Smooth muscle cell (in vitro differentiated cells): ENCODE measurements around the gene DNHD1. TPM values are rescaled to one million over a fixed set of nuclear protein-coding genes. Genes with fewer than 3 reads are reported as not detected.

ENCODE experiments used
- DNase-seq: peaks from one replicate; lab custom pipeline; 2025; ENCODE audit not compliant: unreplicated experiment; lab: John Stamatoyannopoulos, UW
- H2AFZ ChIP-seq: fragments of 200-600 bp; sonication (generic); 2 replicates; pipeline ENCODE4 v1.6.0; 2016; ENCODE audit warnings: antibody characterized with exemption, low read depth, mild to moderate bottlenecking
- H3F3A ChIP-seq: fragments of 200-600 bp; sonication (generic); 2 replicates; pipeline ENCODE4 v1.6.0; 2017; ENCODE audit warnings: antibody characterized with exemption, low read depth
- H3K27ac ChIP-seq: fragments of 200-600 bp; sonication (generic); 2 replicates; pipeline ENCODE4 v1.5.1; 2016; ENCODE audit warnings: low read depth, mild to moderate bottlenecking
- H3K27me3 ChIP-seq: fragments of 200-600 bp; sonication (generic); 2 replicates; pipeline ENCODE4 v1.6.1; 2016; ENCODE audit warnings: low read depth, mild to moderate bottlenecking
- H3K36me3 ChIP-seq: fragments of 200-600 bp; sonication (generic); 2 replicates; pipeline ENCODE4 v1.5.1; 2016; ENCODE audit warnings: low read depth
- H3K4me1 ChIP-seq: fragments of 200-600 bp; sonication (generic); 2 replicates; pipeline ENCODE4 v1.5.1; 2016; ENCODE audit warnings: low read depth
- H3K4me2 ChIP-seq: fragments of 200-600 bp; sonication (generic); 2 replicates; pipeline ENCODE4 v1.6.0; 2016; ENCODE audit warnings: mild to moderate bottlenecking
- H3K4me3 ChIP-seq: fragments of 200-600 bp; sonication (generic); 2 replicates; pipeline ENCODE4 v1.5.1; 2016; ENCODE audit warnings: mild to moderate bottlenecking
- H3K79me2 ChIP-seq: fragments of 200-600 bp; sonication (generic); 2 replicates; pipeline ENCODE4 v1.6.0; 2016; ENCODE audit warnings: low read depth, mild to moderate bottlenecking
- H3K9ac ChIP-seq: fragments of 200-600 bp; sonication (generic); 2 replicates; pipeline ENCODE4 v1.6.0; 2016; ENCODE audit warnings: low read depth
- H3K9me3 ChIP-seq: fragments of 200-600 bp; sonication (generic); replicated peaks from 2 replicates; pipeline ENCODE4 v1.5.1; 2016; ENCODE audit warnings: low read depth
- H4K20me1 ChIP-seq: fragments of 200-600 bp; sonication (generic); 2 replicates; pipeline ENCODE4 v1.6.0; 2016; ENCODE audit warnings: low read depth
- WGBS: methylation state at CpG from one replicate; pipeline ENCODE4 v1.1.7; 2016; ENCODE audit warnings: low lambda C conversion rate; 5-methylcytosine and 5-hydroxymethylcytosine counted together
- polyA plus RNA-seq: library from polyadenylated mRNA; unstranded; fragments of >200 nt; fragmentation: Nextera tagmentation; extraction: Ambion mirVana; gene quantifications from 2 replicates; pipeline ENCODE4 v1.2.1, GENCODE V29; 2016
- total RNA-seq: library from RNA; depleted of rRNA; stranded (reverse); fragments of >200 nt; gene quantifications from 2 replicates; pipeline ENCODE4 v1.2.3, GENCODE V29; 2014
- TF ChIP-seq, protein P1 (sequence below): fragments of 200-600 bp; sonication (generic); IDR thresholded peaks from 2 replicates; pipeline ENCODE4 v1.5.1; 2017; ENCODE audit warnings: borderline replicate concordance, mild to moderate bottlenecking, antibody characterized with exemption; ENCODE audit not compliant: insufficient read depth, poor library complexity, severe bottlenecking

The DNHD1 gene
- total and polyA plus RNA-seq, 2 experiments from 2014 or later: 5.5 to 9.1 TPM

DNA sequence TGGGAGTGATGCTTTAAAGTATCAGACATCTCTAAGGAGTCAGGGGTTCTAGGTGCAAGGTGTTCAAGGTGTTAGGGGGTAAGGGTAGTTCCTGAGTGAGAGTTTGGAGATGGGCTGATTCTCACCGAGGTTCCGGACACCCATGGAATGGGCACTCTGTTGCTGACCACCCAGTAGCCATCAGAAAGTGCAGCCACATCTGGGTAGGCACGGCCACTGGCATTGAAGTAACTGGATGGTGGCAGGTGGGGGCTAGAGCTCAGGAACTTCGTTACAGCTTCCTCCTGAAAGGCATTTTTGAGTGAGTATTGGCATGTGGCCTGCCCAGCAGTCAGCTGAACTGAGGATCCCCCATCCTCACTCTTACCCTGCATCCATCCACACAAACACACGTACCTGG is 118.0 kb downstream of the DNHD1 start:
- Histone ChIP-seq H3K4me2 (no peak overlapping the region), H2AFZ (no peak overlapping the region), H3K27me3 (no peaks in the 10 kb centered on the region), H3F3A (peaks cover 29% of the 10 kb centered on the region), H3K9me3 (no peaks in the 10 kb centered on the region), H3K79me2 (peaks cover 17% of the 10 kb centered on the region), H3K4me1 (peaks cover 16% of the 10 kb centered on the region), H3K4me3 (no peak overlapping the region), H3K27ac (no peak overlapping the region), H4K20me1 (no peaks in the 10 kb centered on the region), H3K36me3 (no peaks in the 10 kb centered on the region), H3K9ac (no peak overlapping the region)
- no peak for DNase-seq
- WGBS: 96% methylated on average over 5 of the region's 5 CpGs
- TF ChIP-seq, protein P1, sequence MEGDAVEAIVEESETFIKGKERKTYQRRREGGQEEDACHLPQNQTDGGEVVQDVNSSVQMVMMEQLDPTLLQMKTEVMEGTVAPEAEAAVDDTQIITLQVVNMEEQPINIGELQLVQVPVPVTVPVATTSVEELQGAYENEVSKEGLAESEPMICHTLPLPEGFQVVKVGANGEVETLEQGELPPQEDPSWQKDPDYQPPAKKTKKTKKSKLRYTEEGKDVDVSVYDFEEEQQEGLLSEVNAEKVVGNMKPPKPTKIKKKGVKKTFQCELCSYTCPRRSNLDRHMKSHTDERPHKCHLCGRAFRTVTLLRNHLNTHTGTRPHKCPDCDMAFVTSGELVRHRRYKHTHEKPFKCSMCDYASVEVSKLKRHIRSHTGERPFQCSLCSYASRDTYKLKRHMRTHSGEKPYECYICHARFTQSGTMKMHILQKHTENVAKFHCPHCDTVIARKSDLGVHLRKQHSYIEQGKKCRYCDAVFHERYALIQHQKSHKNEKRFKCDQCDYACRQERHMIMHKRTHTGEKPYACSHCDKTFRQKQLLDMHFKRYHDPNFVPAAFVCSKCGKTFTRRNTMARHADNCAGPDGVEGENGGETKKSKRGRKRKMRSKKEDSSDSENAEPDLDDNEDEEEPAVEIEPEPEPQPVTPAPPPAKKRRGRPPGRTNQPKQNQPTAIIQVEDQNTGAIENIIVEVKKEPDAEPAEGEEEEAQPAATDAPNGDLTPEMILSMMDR: no peak

- no peaks in the 10 kb centered on the region for H3K27me3 ChIP-seq
- no peaks in the 10 kb centered on the region for H3K9me3 ChIP-seq
- H3K9ac ChIP-seq: no peak overlapping the region
- TF ChIP-seq, protein P1: no peak
- no peak overlapping the region for H3K27ac ChIP-seq
- WGBS: 82% methylated on average over 9 of the region's 9 CpGs
- H3K4me1 ChIP-seq: peaks cover 20% of the 10 kb centered on the region
- no peak overlapping the region for H2AFZ ChIP-seq
- DNase-seq: no peak
- H3K36me3 ChIP-seq: no peaks in the 10 kb centered on the region
- peaks cover 23% of the 10 kb centered on the region for H3F3A ChIP-seq
- H3K4me3 ChIP-seq: no peak overlapping the region
- H3K4me2 ChIP-seq: no peak overlapping the region
- H3K79me2 ChIP-seq: peaks cover 8% of the 10 kb centered on the region
- H4K20me1 ChIP-seq: no peaks in the 10 kb centered on the region
Measured at GRCh38 chr11:6615882-6616585, 119.0 kb downstream of the DNHD1 start.

GRCh38 chr11:6616596-6617250 is 119.6 kb downstream of the DNHD1 start:
- WGBS: 90% methylated on average over 14 of the region's 14 CpGs
- DNase-seq: no peak
- no peak overlapping the region for H3K27ac ChIP-seq

More at GRCh38 chr11:6616596-6617250, 119.6 kb downstream of the DNHD1 start:
- Histone ChIP-seq H3K27me3 (no peaks in the 10 kb centered on the region), H3K9ac (no peak overlapping the region), H3K4me3 (no peak overlapping the region), H2AFZ (no peak overlapping the region), H3F3A (peaks cover 23% of the 10 kb centered on the region), H3K4me1 (peaks cover 19% of the 10 kb centered on the region), H3K36me3 (no peaks in the 10 kb centered on the region), H3K9me3 (no peaks in the 10 kb centered on the region), H4K20me1 (no peaks in the 10 kb centered on the region), H3K4me2 (no peak overlapping the region), H3K79me2 (peaks cover under 1% of the 10 kb centered on the region)
- TF ChIP-seq, protein P1: no peak
